Common myeloid progenitor, CD34-positive (primary cell): ENCODE data around the gene FRK.
"Not testable (repeated sequence)": the region's sequence is repeated elsewhere in the genome, so short reads cannot be mapped to it uniquely, and the experiment has no call there.

Experiments
- CTCF ChIA-PET: fragments of 350-600 bp; sonication (Branson Sonifier 250); formaldehyde crosslinking; loops from one replicate; lab custom pipeline; 2021; ENCODE audit warnings: antibody characterized with exemption; lab: Charles Lee
- POLR2A ChIA-PET: fragments of 350-600 bp; sonication (Branson Sonifier 250); formaldehyde crosslinking; loops from one replicate; lab custom pipeline; 2021; ENCODE audit warnings: antibody characterized with exemption; lab: Charles Lee
- DNase-seq, 3 donors: peaks; one replicate each; pipeline versions ENCODE4 v3.0.0 to v3.0.0-alpha.2; 2013
- H3K27ac ChIP-seq, 2 experiments: 1 replicate in 1 of 2; 2 replicates in 1 of 2; pipeline ENCODE4 v1.7.0; 2013; ENCODE audit warnings: inconsistent platforms in 2 of 2, low read length in 2 of 2, mild to moderate bottlenecking in 2 of 2, low read depth in 1 of 2, moderate library complexity in 1 of 2; ENCODE audit not compliant: severe bottlenecking in 2 of 2, insufficient read depth in 1 of 2, poor library complexity in 1 of 2
- H3K27me3 ChIP-seq, 5 experiments: replicated peaks in 2 of 5; 1 replicate in 3 of 5; 2 replicates in 2 of 5; pipeline versions ENCODE4 v1.6.1 to v1.7.0; 2013; ENCODE audit warnings: low read length in 4 of 5, mild to moderate bottlenecking in 2 of 5, moderate library complexity in 2 of 5, inconsistent platforms in 1 of 5; ENCODE audit not compliant: insufficient read depth in 5 of 5, control insufficient read depth in 4 of 5
- H3K36me3 ChIP-seq, 4 experiments: 1 replicate in 2 of 4; 2 replicates in 2 of 4; pipeline versions ENCODE4 v1.6.1 to v1.7.0; 2013; ENCODE audit warnings: low read length in 3 of 4, control low read depth in 1 of 4, mild to moderate bottlenecking in 1 of 4; ENCODE audit not compliant: control insufficient read depth in 4 of 4, insufficient read depth in 4 of 4
- H3K4me1 ChIP-seq, 4 experiments: 1 replicate in 3 of 4; 2 replicates in 1 of 4; pipeline versions ENCODE4 v1.6.1 to v1.7.1; 2013; ENCODE audit warnings: low read length in 3 of 4, mild to moderate bottlenecking in 3 of 4, control low read depth in 1 of 4, inconsistent platforms in 1 of 4, moderate library complexity in 1 of 4; ENCODE audit not compliant: control insufficient read depth in 4 of 4, insufficient read depth in 4 of 4; ENCODE audit errors: control extremely low read depth in 1 of 4
- H3K4me3 ChIP-seq, 7 experiments: 1 replicate in 4 of 7; 2 replicates in 3 of 7; pipeline versions ENCODE4 v1.5.1 to v1.7.0; 2013; ENCODE audit warnings: mild to moderate bottlenecking in 7 of 7, low read length in 6 of 7, moderate library complexity in 6 of 7, inconsistent platforms in 2 of 7, low read depth in 2 of 7, control low read depth in 1 of 7; ENCODE audit not compliant: insufficient read depth in 4 of 7, control insufficient read depth in 1 of 7; ENCODE audit errors: extremely low read depth in 1 of 7
- H3K9me3 ChIP-seq, 5 experiments: 1 replicate in 4 of 5; 2 replicates in 1 of 5; pipeline versions ENCODE4 v1.6.1 to v1.7.1; 2013; ENCODE audit warnings: low read length in 4 of 5, mild to moderate bottlenecking in 2 of 5, inconsistent platforms in 1 of 5, low read depth in 1 of 5, moderate library complexity in 1 of 5; ENCODE audit not compliant: control insufficient read depth in 4 of 5, insufficient read depth in 2 of 5; ENCODE audit errors: control extremely low read depth in 1 of 5
- WGBS: methylation state at CpG from one replicate; pipeline ENCODE4 v1.1.5; 2013; ENCODE audit not compliant: insufficient coverage; 5-methylcytosine and 5-hydroxymethylcytosine counted together

The FRK gene

GRCh38 chr6:115894426-115894992 lies 166.2 kb downstream of the FRK start:
- CTCF ChIA-PET, result no interaction called here
- no peaks in the 10 kb centered on the region for H3K9me3 ChIP-seq
- no peak overlapping the region for H3K27ac ChIP-seq
- POLR2A ChIA-PET, result no interaction called here
- DNase-seq, result no peak
- H3K36me3 ChIP-seq, result no peaks in the 10 kb centered on the region
- 83% methylated on average over 2 of the region's 7 CpGs for WGBS
- no peaks in the 10 kb centered on the region for H3K4me1 ChIP-seq
- no peak overlapping the region for H3K4me3 ChIP-seq
- H3K27me3 ChIP-seq, result peaks cover 0 to 2% (median 0%) of the 10 kb centered on the region in 5 experiments

GRCh38 chr6:115891750-115892149 lies 168.9 kb downstream of the FRK start:
- 29% methylated on average over 1 of the region's 2 CpGs for WGBS
- POLR2A ChIA-PET, result no interaction called here
- H3K9me3 ChIP-seq, result no peaks in the 10 kb centered on the region
- no peaks in the 10 kb centered on the region for H3K36me3 ChIP-seq
- CTCF ChIA-PET, result no interaction called here
- no peaks in the 10 kb centered on the region for H3K27me3 ChIP-seq
- H3K4me1 ChIP-seq, result no peaks in the 10 kb centered on the region
- no peak overlapping the region for H3K27ac ChIP-seq
- no peak for DNase-seq
- H3K4me3 ChIP-seq, result no peak overlapping the region

- DNase-seq, result no peak
- H3K27ac ChIP-seq, result no peak overlapping the region
- no peaks in the 10 kb centered on the region for H3K9me3 ChIP-seq
- no peaks in the 10 kb centered on the region for H3K27me3 ChIP-seq
- H3K4me1 ChIP-seq, result no peaks in the 10 kb centered on the region
- no peaks in the 10 kb centered on the region for H3K36me3 ChIP-seq
- H3K4me3 ChIP-seq, result no peak overlapping the region
- ChIA-PET POLR2A (no interaction called here), CTCF (no interaction called here)
These were observed 169.5 kb downstream of the FRK start for GRCh38 chr6:115891111-115891669.

GRCh38 chr6:115890238-115890637 lies 170.5 kb downstream of the FRK start:
- DNase-seq, result no peak
- no peak overlapping the region for H3K27ac ChIP-seq
- no peaks in the 10 kb centered on the region for H3K36me3 ChIP-seq
- H3K9me3 ChIP-seq, result no peaks in the 10 kb centered on the region
- H3K27me3 ChIP-seq, result no peaks in the 10 kb centered on the region
- H3K4me3 ChIP-seq, result no peak overlapping the region
- WGBS, result 92% methylated on average over 7 of the region's 10 CpGs
- no peaks in the 10 kb centered on the region for H3K4me1 ChIP-seq
- ChIA-PET POLR2A (no interaction called here), CTCF (no interaction called here)

- H3K27me3 ChIP-seq, H3K36me3 ChIP-seq, H3K27ac ChIP-seq, H3K4me3 ChIP-seq, DNase-seq, CTCF ChIA-PET, POLR2A ChIA-PET, H3K9me3 ChIP-seq, H3K4me1 ChIP-seq: not testable (repeated sequence)
- 98% methylated on average over 31 of the region's 38 CpGs for WGBS
These were observed 171.8 kb downstream of the FRK start for GRCh38 chr6:115888687-115889470.

- CTCF ChIA-PET, result no interaction called here
- no peak for DNase-seq
- WGBS, result 95% methylated on average over 6 of the region's 7 CpGs
- Histone ChIP-seq H3K4me3 (no peak overlapping the region), H3K36me3 (no peaks in the 10 kb centered on the region), H3K9me3 (no peaks in the 10 kb centered on the region), H3K27ac (no peak overlapping the region), H3K4me1 (no peaks in the 10 kb centered on the region), H3K27me3 (no peaks in the 10 kb centered on the region)
- POLR2A ChIA-PET, result no interaction called here
These were observed 172.8 kb downstream of the FRK start for GRCh38 chr6:115887891-115888290.

GRCh38 chr6:115885636-115886366 lies 174.9 kb downstream of the FRK start:
- DNase-seq, result no peak
- ChIA-PET POLR2A (no interaction called here), CTCF (no interaction called here)
- WGBS, result 90% methylated on average over 2 of the region's 4 CpGs
- H3K4me1 ChIP-seq, result no peaks in the 10 kb centered on the region
- H3K36me3 ChIP-seq, result no peaks in the 10 kb centered on the region
- no peaks in the 10 kb centered on the region for H3K9me3 ChIP-seq
- H3K27ac ChIP-seq, result no peak overlapping the region
- H3K4me3 ChIP-seq, result no peak overlapping the region
- H3K27me3 ChIP-seq, result peaks cover 0 to 2% (median 0%) of the 10 kb centered on the region in 5 experiments
